ENCODE results near the gene SPIRE1.

DNA sequence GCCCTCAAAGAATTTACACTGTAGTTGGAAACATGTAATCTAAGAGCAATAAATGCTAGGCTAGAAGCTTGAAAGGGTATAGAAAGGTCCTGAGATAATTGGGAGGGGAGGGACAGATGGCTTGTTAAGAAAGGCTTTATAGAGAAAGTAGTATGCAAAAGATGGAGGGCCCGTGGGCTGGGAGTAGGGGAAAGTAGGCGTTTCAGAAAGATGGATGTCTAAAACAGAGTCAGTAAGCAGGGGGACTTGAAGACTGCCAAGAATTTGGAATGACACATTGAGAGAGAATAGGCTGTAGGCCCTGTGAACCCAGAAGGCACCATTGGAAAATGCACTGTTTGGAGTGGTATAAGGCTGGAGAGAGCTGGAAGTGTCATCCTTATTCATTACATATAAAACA lies 45.8 kb upstream of the SPIRE1 start:
- TF ChIP-seq, protein P1, sequence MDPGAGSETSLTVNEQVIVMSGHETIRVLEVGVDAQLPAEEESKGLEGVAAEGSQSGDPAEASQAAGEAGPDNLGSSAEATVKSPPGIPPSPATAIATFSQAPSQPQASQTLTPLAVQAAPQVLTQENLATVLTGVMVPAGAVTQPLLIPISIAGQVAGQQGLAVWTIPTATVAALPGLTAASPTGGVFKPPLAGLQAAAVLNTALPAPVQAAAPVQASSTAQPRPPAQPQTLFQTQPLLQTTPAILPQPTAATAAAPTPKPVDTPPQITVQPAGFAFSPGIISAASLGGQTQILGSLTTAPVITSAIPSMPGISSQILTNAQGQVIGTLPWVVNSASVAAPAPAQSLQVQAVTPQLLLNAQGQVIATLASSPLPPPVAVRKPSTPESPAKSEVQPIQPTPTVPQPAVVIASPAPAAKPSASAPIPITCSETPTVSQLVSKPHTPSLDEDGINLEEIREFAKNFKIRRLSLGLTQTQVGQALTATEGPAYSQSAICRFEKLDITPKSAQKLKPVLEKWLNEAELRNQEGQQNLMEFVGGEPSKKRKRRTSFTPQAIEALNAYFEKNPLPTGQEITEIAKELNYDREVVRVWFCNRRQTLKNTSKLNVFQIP (CRISPR knock-in tag; IDR thresholded peaks at IDR 0.05; ENCODE audit: borderline replicate concordance, low read depth) = no peak
- TF ChIP-seq ZNF70 (CRISPR knock-in tag; IDR thresholded peaks at IDR 0.05) (no peak), BACH2 (CRISPR knock-in tag; IDR thresholded peaks at IDR 0.05; ENCODE audit: borderline replicate concordance) (no peak), ISL1 (CRISPR knock-in tag; IDR thresholded peaks at IDR 0.05) (no peak), ZFP30 (CRISPR knock-in tag; IDR thresholded peaks at IDR 0.05) (no peak), TOX (CRISPR knock-in tag; IDR thresholded peaks at IDR 0.05; ENCODE audit: borderline replicate concordance) (no peak), GLIS3 (CRISPR knock-in tag; IDR thresholded peaks at IDR 0.05) (no peak), CSDC2 (CRISPR knock-in tag; IDR thresholded peaks at IDR 0.05) (no peak), ZNF565 (CRISPR knock-in tag; conservative IDR thresholded peaks at IDR 0.05; ENCODE audit: low read depth) (no peak), PPARA (CRISPR knock-in tag; IDR thresholded peaks at IDR 0.05; ENCODE audit: borderline replicate concordance) (no peak)
- TF ChIP-seq, protein P2, sequence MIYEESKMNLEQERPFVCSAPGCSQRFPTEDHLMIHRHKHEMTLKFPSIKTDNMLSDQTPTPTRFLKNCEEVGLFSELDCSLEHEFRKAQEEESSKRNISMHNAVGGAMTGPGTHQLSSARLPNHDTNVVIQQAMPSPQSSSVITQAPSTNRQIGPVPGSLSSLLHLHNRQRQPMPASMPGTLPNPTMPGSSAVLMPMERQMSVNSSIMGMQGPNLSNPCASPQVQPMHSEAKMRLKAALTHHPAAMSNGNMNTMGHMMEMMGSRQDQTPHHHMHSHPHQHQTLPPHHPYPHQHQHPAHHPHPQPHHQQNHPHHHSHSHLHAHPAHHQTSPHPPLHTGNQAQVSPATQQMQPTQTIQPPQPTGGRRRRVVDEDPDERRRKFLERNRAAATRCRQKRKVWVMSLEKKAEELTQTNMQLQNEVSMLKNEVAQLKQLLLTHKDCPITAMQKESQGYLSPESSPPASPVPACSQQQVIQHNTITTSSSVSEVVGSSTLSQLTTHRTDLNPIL (CRISPR knock-in tag; IDR thresholded peaks at IDR 0.05; ENCODE audit: low read depth) = no peak
- TF ChIP-seq, protein P3, sequence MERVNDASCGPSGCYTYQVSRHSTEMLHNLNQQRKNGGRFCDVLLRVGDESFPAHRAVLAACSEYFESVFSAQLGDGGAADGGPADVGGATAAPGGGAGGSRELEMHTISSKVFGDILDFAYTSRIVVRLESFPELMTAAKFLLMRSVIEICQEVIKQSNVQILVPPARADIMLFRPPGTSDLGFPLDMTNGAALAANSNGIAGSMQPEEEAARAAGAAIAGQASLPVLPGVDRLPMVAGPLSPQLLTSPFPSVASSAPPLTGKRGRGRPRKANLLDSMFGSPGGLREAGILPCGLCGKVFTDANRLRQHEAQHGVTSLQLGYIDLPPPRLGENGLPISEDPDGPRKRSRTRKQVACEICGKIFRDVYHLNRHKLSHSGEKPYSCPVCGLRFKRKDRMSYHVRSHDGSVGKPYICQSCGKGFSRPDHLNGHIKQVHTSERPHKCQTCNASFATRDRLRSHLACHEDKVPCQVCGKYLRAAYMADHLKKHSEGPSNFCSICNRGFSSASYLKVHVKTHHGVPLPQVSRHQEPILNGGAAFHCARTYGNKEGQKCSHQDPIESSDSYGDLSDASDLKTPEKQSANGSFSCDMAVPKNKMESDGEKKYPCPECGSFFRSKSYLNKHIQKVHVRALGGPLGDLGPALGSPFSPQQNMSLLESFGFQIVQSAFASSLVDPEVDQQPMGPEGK (CRISPR knock-in tag; IDR thresholded peaks at IDR 0.05; ENCODE audit: borderline replicate concordance) = no peak
- TF ChIP-seq, protein P4, sequence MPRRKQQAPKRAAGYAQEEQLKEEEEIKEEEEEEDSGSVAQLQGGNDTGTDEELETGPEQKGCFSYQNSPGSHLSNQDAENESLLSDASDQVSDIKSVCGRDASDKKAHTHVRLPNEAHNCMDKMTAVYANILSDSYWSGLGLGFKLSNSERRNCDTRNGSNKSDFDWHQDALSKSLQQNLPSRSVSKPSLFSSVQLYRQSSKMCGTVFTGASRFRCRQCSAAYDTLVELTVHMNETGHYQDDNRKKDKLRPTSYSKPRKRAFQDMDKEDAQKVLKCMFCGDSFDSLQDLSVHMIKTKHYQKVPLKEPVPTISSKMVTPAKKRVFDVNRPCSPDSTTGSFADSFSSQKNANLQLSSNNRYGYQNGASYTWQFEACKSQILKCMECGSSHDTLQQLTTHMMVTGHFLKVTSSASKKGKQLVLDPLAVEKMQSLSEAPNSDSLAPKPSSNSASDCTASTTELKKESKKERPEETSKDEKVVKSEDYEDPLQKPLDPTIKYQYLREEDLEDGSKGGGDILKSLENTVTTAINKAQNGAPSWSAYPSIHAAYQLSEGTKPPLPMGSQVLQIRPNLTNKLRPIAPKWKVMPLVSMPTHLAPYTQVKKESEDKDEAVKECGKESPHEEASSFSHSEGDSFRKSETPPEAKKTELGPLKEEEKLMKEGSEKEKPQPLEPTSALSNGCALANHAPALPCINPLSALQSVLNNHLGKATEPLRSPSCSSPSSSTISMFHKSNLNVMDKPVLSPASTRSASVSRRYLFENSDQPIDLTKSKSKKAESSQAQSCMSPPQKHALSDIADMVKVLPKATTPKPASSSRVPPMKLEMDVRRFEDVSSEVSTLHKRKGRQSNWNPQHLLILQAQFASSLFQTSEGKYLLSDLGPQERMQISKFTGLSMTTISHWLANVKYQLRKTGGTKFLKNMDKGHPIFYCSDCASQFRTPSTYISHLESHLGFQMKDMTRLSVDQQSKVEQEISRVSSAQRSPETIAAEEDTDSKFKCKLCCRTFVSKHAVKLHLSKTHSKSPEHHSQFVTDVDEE (CRISPR knock-in tag; IDR thresholded peaks at IDR 0.05) = no peak
